Erythroblast (primary cell): ENCODE results near the gene ADAM12.

ENCODE experiments used
- GATA1 ChIP-seq: IDR thresholded peaks from 2 replicates; pipeline ENCODE4 v1.6.1; 2011; ENCODE audit warnings: low read depth, mild to moderate bottlenecking, control low read depth, low read length, moderate library complexity
- POLR2A ChIP-seq: IDR thresholded peaks from 2 replicates; pipeline ENCODE4 v1.6.1; 2011; ENCODE audit warnings: mild to moderate bottlenecking, low read length

GRCh38 chr10:126146771-126147170 lies 241.5 kb downstream of the ADAM12 start:
- TF ChIP-seq POLR2A (no peak), GATA1 (no peak)
